ENCODE results near the gene OR10A3.

DNA sequence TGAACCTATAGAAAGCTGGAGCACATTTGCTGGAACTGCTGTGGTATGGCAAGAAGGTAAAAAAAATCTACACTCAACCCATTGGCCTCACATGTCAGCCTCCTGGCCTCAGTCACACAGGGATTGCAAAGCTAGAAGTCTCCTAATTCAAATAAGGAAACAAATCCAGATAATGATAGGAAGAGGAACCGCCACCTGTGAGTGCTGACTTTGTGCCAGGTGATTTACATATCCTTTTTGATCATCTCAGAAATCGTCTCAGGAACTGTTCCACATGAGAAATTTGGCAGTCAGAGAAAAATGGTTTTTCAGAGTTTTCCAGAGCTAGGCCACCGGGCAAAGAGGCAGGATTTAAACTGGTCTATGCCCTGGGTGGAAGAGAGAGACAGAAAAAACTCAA lies 22.8 kb upstream of the OR10A3 start:
- TF ChIP-seq, protein P1, sequence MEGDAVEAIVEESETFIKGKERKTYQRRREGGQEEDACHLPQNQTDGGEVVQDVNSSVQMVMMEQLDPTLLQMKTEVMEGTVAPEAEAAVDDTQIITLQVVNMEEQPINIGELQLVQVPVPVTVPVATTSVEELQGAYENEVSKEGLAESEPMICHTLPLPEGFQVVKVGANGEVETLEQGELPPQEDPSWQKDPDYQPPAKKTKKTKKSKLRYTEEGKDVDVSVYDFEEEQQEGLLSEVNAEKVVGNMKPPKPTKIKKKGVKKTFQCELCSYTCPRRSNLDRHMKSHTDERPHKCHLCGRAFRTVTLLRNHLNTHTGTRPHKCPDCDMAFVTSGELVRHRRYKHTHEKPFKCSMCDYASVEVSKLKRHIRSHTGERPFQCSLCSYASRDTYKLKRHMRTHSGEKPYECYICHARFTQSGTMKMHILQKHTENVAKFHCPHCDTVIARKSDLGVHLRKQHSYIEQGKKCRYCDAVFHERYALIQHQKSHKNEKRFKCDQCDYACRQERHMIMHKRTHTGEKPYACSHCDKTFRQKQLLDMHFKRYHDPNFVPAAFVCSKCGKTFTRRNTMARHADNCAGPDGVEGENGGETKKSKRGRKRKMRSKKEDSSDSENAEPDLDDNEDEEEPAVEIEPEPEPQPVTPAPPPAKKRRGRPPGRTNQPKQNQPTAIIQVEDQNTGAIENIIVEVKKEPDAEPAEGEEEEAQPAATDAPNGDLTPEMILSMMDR (conservative IDR thresholded peaks at IDR 0.05; ENCODE audit: low read depth, low read length): no peak
- TF ChIP-seq EZH2 (IDR thresholded peaks at IDR 0.05; ENCODE audit: borderline replicate concordance, low read depth, low read length, poor library complexity, severe bottlenecking): no peak

Data from A673 (cell line).